ENCODE results near the gene CRB1. TPM values are rescaled to one million over a fixed set of nuclear protein-coding genes. Genes with fewer than 3 reads are reported as not detected.
"Not testable (repeated sequence)": the region's sequence is repeated elsewhere in the genome, so short reads cannot be mapped to it uniquely, and the experiment has no call there.

The CRB1 gene
- total RNA-seq, 1 donor from 2014 or later = 0.05 TPM

DNA sequence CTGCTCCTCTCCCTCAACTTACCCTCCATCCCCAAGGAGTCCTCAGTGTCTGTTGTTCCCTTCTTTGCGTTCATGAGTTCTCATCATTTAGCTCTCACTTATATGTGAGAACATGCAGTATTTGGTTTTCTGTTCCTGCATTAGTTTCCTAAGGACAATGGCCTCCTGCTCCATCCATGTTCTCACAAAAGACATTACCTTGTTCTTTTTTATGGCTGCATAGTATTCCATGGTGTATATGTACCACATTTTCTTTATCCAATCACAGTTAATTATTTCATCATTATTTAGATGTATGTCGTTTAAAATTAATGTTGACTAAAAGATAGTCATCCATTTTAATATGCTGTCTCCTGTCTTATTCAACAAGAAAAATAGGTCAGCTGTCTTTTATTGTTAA is 134.1 kb downstream of the CRB1 start:
- no peak overlapping the region for H3K4me3 ChIP-seq
- no peaks in the 10 kb centered on the region for H3K36me3 ChIP-seq
- no peak overlapping the region for H3K27ac ChIP-seq (replicated peaks)
- intact Hi-C loops (cut with micrococcal nuclease) = no loop called here
- no peak for DNase-seq
- H3K9me3 ChIP-seq (replicated peaks) = peaks cover 3% of the 10 kb centered on the region
- no peaks in the 10 kb centered on the region for H3K27me3 ChIP-seq (ENCODE audit: low read depth)
- TF ChIP-seq, protein P1, sequence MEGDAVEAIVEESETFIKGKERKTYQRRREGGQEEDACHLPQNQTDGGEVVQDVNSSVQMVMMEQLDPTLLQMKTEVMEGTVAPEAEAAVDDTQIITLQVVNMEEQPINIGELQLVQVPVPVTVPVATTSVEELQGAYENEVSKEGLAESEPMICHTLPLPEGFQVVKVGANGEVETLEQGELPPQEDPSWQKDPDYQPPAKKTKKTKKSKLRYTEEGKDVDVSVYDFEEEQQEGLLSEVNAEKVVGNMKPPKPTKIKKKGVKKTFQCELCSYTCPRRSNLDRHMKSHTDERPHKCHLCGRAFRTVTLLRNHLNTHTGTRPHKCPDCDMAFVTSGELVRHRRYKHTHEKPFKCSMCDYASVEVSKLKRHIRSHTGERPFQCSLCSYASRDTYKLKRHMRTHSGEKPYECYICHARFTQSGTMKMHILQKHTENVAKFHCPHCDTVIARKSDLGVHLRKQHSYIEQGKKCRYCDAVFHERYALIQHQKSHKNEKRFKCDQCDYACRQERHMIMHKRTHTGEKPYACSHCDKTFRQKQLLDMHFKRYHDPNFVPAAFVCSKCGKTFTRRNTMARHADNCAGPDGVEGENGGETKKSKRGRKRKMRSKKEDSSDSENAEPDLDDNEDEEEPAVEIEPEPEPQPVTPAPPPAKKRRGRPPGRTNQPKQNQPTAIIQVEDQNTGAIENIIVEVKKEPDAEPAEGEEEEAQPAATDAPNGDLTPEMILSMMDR (IDR thresholded peaks at IDR 0.05; ENCODE audit: borderline replicate concordance) = no peak
- H3K4me1 ChIP-seq = no peaks in the 10 kb centered on the region

DNA sequence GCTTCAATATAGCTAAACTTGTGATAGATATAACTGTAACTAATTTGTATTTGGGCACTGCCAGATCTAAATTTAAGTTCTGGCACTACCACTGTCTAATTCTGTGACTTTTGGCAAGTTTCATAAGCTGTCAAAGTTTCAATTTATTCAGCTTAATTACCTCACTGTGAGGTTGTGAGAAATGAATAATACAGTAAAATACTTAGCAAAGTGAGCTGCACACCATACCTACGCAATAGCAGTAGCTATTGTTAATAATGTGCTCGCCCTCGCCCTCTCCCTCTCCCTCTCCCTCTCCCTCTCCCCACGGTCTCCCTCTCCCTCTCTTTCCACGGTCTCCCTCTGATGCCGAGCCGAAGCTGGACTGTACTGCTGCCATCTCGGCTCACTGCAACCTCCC is 136.7 kb downstream of the CRB1 start:
- H3K9me3 ChIP-seq (replicated peaks); intact Hi-C loops (cut with micrococcal nuclease); H3K36me3 ChIP-seq; DNase-seq; H3K4me3 ChIP-seq; H3K27me3 ChIP-seq (ENCODE audit: low read depth); H3K27ac ChIP-seq (replicated peaks); H3K4me1 ChIP-seq: not testable (repeated sequence)

DNA sequence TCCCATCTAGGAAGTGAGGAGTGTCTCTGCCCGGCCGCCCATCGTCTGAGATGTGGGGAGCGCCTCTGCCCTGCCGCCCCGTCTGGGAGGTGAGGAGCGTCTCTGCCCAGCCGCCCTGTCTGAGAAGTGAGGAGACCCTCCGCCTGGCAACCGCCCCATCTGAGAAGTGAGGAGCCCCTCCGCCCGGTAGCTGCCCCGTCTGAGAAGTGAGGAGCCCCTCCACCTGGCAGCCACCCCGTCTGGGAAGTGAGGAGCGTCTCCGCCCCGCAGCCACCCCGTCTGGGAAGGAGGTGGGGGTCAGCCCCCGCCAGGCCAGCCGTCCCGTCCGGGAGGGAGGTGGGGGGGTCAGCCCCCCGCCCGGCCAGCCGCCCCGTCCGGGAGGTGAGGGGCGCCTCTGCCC is 137.6 kb downstream of the CRB1 start:
- H3K4me1 ChIP-seq; H3K9me3 ChIP-seq (replicated peaks); H3K27ac ChIP-seq (replicated peaks); H3K4me3 ChIP-seq; DNase-seq; intact Hi-C loops (cut with micrococcal nuclease); H3K36me3 ChIP-seq; H3K27me3 ChIP-seq (ENCODE audit: low read depth): not testable (repeated sequence)

DNA sequence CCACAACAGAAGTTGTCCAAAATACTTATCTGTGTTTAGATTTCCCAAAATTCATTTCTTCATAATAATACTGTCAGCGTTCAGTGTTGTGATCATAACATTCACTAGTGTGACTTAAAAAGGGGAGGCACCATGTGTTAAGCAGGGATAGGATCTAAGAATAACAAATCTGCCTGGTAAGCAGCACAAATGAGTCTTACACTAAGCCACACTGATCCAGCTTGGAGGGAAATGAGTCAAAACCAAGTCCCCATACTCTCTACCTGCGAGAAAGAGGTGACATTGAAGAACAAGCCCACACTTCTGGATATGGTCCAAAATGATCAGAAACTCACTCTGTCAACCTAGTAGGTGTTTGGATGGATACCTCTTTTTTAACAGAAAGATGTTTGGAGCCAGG is 145.5 kb downstream of the CRB1 start:
- H3K36me3 ChIP-seq = no peaks in the 10 kb centered on the region
- H3K27ac ChIP-seq (replicated peaks) = no peak overlapping the region
- no peak overlapping the region for H3K4me3 ChIP-seq
- H3K27me3 ChIP-seq (ENCODE audit: low read depth) = no peaks in the 10 kb centered on the region
- no peaks in the 10 kb centered on the region for H3K9me3 ChIP-seq (replicated peaks)
- no peak for DNase-seq
- H3K4me1 ChIP-seq = no peaks in the 10 kb centered on the region
- intact Hi-C loops (cut with micrococcal nuclease) = no loop called here
- TF ChIP-seq, protein P1 (IDR thresholded peaks at IDR 0.05; ENCODE audit: borderline replicate concordance) = no peak

DNA sequence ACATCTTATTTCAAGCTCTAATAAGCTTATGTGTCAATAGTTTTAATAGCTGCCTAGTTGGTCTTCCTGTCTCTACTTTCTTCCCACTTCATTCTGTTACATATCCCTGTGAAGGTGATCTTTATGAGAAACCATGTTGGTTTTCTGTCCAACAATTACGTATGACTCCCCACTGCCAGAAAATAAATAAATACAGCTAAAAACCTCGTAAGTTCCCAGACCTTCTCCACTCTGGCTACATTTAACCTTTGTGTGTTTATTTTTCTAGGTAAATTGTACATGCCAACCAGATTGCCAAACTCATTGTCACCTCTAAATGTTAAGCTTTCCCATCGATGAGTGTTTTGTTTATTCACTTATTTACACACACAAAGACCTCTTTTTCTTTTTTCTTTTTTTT is 147.2 kb downstream of the CRB1 start:
- intact Hi-C loops (cut with micrococcal nuclease) = no loop called here
- Histone ChIP-seq H3K27me3 (ENCODE audit: low read depth) (no peaks in the 10 kb centered on the region), H3K4me3 (no peak overlapping the region), H3K9me3 (replicated peaks) (no peaks in the 10 kb centered on the region), H3K4me1 (no peaks in the 10 kb centered on the region), H3K36me3 (no peaks in the 10 kb centered on the region), H3K27ac (replicated peaks) (no peak overlapping the region)
- DNase-seq = no peak
- TF ChIP-seq, protein P1 (IDR thresholded peaks at IDR 0.05; ENCODE audit: borderline replicate concordance) = no peak

DNA sequence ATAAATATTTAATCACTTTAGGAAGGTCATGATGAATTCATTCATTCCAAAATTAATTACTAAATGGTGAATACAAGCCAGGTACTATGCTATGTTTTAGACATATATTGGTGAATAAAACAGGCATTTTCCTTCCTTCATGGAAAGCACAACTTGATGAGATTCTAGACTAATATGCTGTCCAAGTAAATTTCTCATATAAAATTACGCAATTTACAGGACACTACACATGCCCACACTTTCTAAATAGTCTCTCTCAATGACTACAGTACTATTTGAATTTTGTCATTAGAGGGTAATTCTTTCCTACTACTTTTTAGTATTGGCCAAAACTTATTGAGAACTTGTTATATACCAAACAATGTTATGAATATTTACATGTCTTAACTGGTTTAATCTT is 150.6 kb downstream of the CRB1 start:
- H3K27me3 ChIP-seq (ENCODE audit: low read depth) = no peaks in the 10 kb centered on the region
- no peak overlapping the region for H3K4me3 ChIP-seq
- DNase-seq = no peak
- no peak overlapping the region for H3K27ac ChIP-seq (replicated peaks)
- intact Hi-C loops (cut with micrococcal nuclease) = no loop called here
- H3K9me3 ChIP-seq (replicated peaks) = no peaks in the 10 kb centered on the region
- H3K36me3 ChIP-seq = no peaks in the 10 kb centered on the region
- TF ChIP-seq, protein P1 (IDR thresholded peaks at IDR 0.05; ENCODE audit: borderline replicate concordance) = no peak
- H3K4me1 ChIP-seq = no peaks in the 10 kb centered on the region

DNA sequence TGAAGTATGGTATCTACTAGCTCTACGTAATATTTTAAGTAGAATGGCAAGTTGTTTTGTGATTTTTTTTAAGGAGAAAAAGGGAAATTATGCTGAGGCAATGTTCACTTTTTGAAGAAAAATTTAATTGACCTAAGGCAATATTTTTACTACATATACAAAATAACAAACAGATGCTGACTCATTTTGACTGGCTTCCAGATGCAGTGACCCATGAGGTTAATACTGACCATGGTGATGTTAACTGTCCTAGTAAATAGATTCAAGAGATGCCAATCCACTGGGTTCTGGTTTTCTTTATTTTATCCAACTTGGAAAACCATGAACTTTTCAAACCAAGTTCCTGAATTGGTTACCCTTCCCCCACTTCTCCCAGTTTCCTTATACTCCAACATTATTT is 154.9 kb downstream of the CRB1 start:
- Histone ChIP-seq H3K4me1 (no peaks in the 10 kb centered on the region), H3K9me3 (replicated peaks) (no peaks in the 10 kb centered on the region), H3K27me3 (ENCODE audit: low read depth) (no peaks in the 10 kb centered on the region), H3K4me3 (no peak overlapping the region), H3K36me3 (no peaks in the 10 kb centered on the region), H3K27ac (replicated peaks) (no peak overlapping the region)
- intact Hi-C loops (cut with micrococcal nuclease) = no loop called here
- TF ChIP-seq, protein P1 (IDR thresholded peaks at IDR 0.05; ENCODE audit: borderline replicate concordance) = no peak
- no peak for DNase-seq

Data from left ventricle myocardium inferior (tissue), 1 donor.